ENCODE results near the gene ASIC4. TPM values are rescaled to one million over a fixed set of nuclear protein-coding genes. Genes with fewer than 3 reads are reported as not detected.

The ASIC4 gene
- total and polyA plus RNA-seq, 2 of the 13 experiments (the other 11 are each of a cell fraction or from before 2014, with no cell fraction given) = 0.03 TPM; not detected in 1

- TF ChIP-seq ATF3 (CRISPR knock-in tag; IDR thresholded peaks at IDR 0.05) (no peak), NCOA2 (CRISPR knock-in tag; IDR thresholded peaks at IDR 0.05) (no peak; the same call in 1 of the 2 replicates), PATZ1 (CRISPR knock-in tag; IDR thresholded peaks at IDR 0.05) (peak; percentile 21; the same call in 1 of the 2 replicates), MED13 (CRISPR knock-in tag; IDR thresholded peaks at IDR 0.05) (no peak), CSRNP2 (CRISPR knock-in tag; conservative IDR thresholded peaks at IDR 0.05; ENCODE audit: low read depth) (no peak), NFE2 (CRISPR knock-in tag; IDR thresholded peaks at IDR 0.05) (no peak), PRDM15 (CRISPR knock-in tag; IDR thresholded peaks at IDR 0.05) (no peak), TFDP1 (CRISPR knock-in tag; IDR thresholded peaks at IDR 0.05; ENCODE audit: borderline replicate concordance) (peak; percentile 74; the same call in 1 of the 2 replicates), SP2 (CRISPR knock-in tag; IDR thresholded peaks at IDR 0.05) (peak; percentile 60), IKZF1 (IDR thresholded peaks at IDR 0.05) (no peak), TERF1 (CRISPR knock-in tag; IDR thresholded peaks at IDR 0.05) (no peak), ZNF558 (CRISPR knock-in tag; IDR thresholded peaks at IDR 0.05; ENCODE audit: borderline replicate concordance) (no peak), PREB (CRISPR knock-in tag; IDR thresholded peaks at IDR 0.05) (no peak), HDAC6 (IDR thresholded peaks at IDR 0.05; ENCODE audit: low read depth, low read length) (no peak), CBFB (CRISPR knock-in tag; IDR thresholded peaks at IDR 0.05) (no peak), MAFG (CRISPR knock-in tag; IDR thresholded peaks at IDR 0.05) (no peak), ZMAT3 (CRISPR knock-in tag; conservative IDR thresholded peaks at IDR 0.05) (no peak)
These were observed 16.6 kb upstream of the ASIC4 start (continued) for GRCh38 chr2:219497495-219498279.

Measured in HepG2 (cell line).